ENCODE data around the gene CASP2.

Gene CASP2

GRCh38 chr7:143295870-143296269, 7.7 kb downstream of the CASP2 start:
- H3F3A ChIP-seq (ENCODE audit: insufficient read depth): no peaks in the 10 kb centered on the region
- H3K4me2 ChIP-seq (ENCODE audit: low read depth, low read length, poor library complexity, severe bottlenecking): no peak overlapping the region
- H3K27ac ChIP-seq (ENCODE audit: low read depth, low read length): no peak overlapping the region
- peaks cover 55% of the 10 kb centered on the region for H3K36me3 ChIP-seq (ENCODE audit: low read length)
- no peaks in the 10 kb centered on the region for H3K9me3 ChIP-seq (ENCODE audit: insufficient read depth, low read length)
- no peaks in the 10 kb centered on the region for H3K27me3 ChIP-seq (ENCODE audit: low read length)
- H2AFZ ChIP-seq (ENCODE audit: low read depth, low read length, severe bottlenecking): no peak overlapping the region
- no peak overlapping the region for H3K9ac ChIP-seq (ENCODE audit: low read length)
- TF ChIP-seq EZH2phosphoT487 (conservative IDR thresholded peaks at IDR 0.05; ENCODE audit: low read length) (no peak), CTCF (IDR thresholded peaks at IDR 0.05; ENCODE audit: insufficient read depth, low read length, poor library complexity, severe bottlenecking) (no peak)
- H3K4me3 ChIP-seq (ENCODE audit: insufficient read depth, low read length, poor library complexity, severe bottlenecking): no peak overlapping the region
- H3K9me2 ChIP-seq (replicated peaks; ENCODE audit: insufficient read depth, low read length): no peaks in the 10 kb centered on the region
- peaks cover 27% of the 10 kb centered on the region for H3K79me2 ChIP-seq (ENCODE audit: insufficient read depth, low read length)
- H4K20me1 ChIP-seq (ENCODE audit: low read depth, low read length): no peaks in the 10 kb centered on the region

GRCh38 chr7:143296686-143297085, 8.5 kb downstream of the CASP2 start:
- peaks cover 54% of the 10 kb centered on the region for H3K36me3 ChIP-seq (ENCODE audit: low read length)
- no peak overlapping the region for H3K27ac ChIP-seq (ENCODE audit: low read depth, low read length)
- H3K9ac ChIP-seq (ENCODE audit: low read length): no peak overlapping the region
- H3F3A ChIP-seq (ENCODE audit: insufficient read depth): no peaks in the 10 kb centered on the region
- no peaks in the 10 kb centered on the region for H3K27me3 ChIP-seq (ENCODE audit: low read length)
- no peak overlapping the region for H2AFZ ChIP-seq (ENCODE audit: low read depth, low read length, severe bottlenecking)
- H3K79me2 ChIP-seq (ENCODE audit: insufficient read depth, low read length): peaks cover 21% of the 10 kb centered on the region; the same call in 1 of the 2 replicates
- no peaks in the 10 kb centered on the region for H3K9me2 ChIP-seq (replicated peaks; ENCODE audit: insufficient read depth, low read length)
- no peaks in the 10 kb centered on the region for H3K9me3 ChIP-seq (ENCODE audit: insufficient read depth, low read length)
- H4K20me1 ChIP-seq (ENCODE audit: low read depth, low read length): no peaks in the 10 kb centered on the region
- H3K4me2 ChIP-seq (ENCODE audit: low read depth, low read length, poor library complexity, severe bottlenecking): no peak overlapping the region
- TF ChIP-seq EZH2phosphoT487 (conservative IDR thresholded peaks at IDR 0.05; ENCODE audit: low read length) (no peak), CTCF (IDR thresholded peaks at IDR 0.05; ENCODE audit: insufficient read depth, low read length, poor library complexity, severe bottlenecking) (no peak)
- no peak overlapping the region for H3K4me3 ChIP-seq (ENCODE audit: insufficient read depth, low read length, poor library complexity, severe bottlenecking)

- no peak for TF ChIP-seq CTCF (IDR thresholded peaks at IDR 0.05; ENCODE audit: insufficient read depth, low read length, poor library complexity, severe bottlenecking)
- TF ChIP-seq EZH2phosphoT487 (conservative IDR thresholded peaks at IDR 0.05; ENCODE audit: low read length): no peak
- H3K27ac ChIP-seq (ENCODE audit: low read depth, low read length): no peak overlapping the region
- H3K4me3 ChIP-seq (ENCODE audit: insufficient read depth, low read length, poor library complexity, severe bottlenecking): no peak overlapping the region
- H3K9me2 ChIP-seq (replicated peaks; ENCODE audit: insufficient read depth, low read length): no peaks in the 10 kb centered on the region
- H3K9me3 ChIP-seq (ENCODE audit: insufficient read depth, low read length): no peaks in the 10 kb centered on the region
- H3K36me3 ChIP-seq (ENCODE audit: low read length): peaks cover 59% of the 10 kb centered on the region
- no peak overlapping the region for H3K4me2 ChIP-seq (ENCODE audit: low read depth, low read length, poor library complexity, severe bottlenecking)
- peaks cover 17% of the 10 kb centered on the region; the same call in 1 of the 2 replicates for H3K79me2 ChIP-seq (ENCODE audit: insufficient read depth, low read length)
- no peaks in the 10 kb centered on the region for H3F3A ChIP-seq (ENCODE audit: insufficient read depth)
- no peaks in the 10 kb centered on the region for H4K20me1 ChIP-seq (ENCODE audit: low read depth, low read length)
- no peaks in the 10 kb centered on the region for H3K27me3 ChIP-seq (ENCODE audit: low read length)
- no peak overlapping the region for H3K9ac ChIP-seq (ENCODE audit: low read length)
- no peak overlapping the region for H2AFZ ChIP-seq (ENCODE audit: low read depth, low read length, severe bottlenecking)
Measured at GRCh38 chr7:143299346-143299745, 11.2 kb downstream of the CASP2 start.

Data from SU-DHL-6 (cell line).